HG02973 (cell line): ENCODE results near the gene COL16A1.

Experiments used
- ATAC-seq: cut with Tn5 transposase; IDR thresholded peaks from one replicate; pipeline ENCODE4 v1.9.1; 2021; ENCODE audit warnings: moderate library complexity; ENCODE audit not compliant: unreplicated experiment

The COL16A1 gene

GRCh38 chr1:31667065-31667785 is 36.6 kb downstream of the COL16A1 start:
- no peak for ATAC-seq

- no peak for ATAC-seq
Observed at GRCh38 chr1:31666263-31666963, 37.4 kb downstream of the COL16A1 start.

GRCh38 chr1:31665234-31665878 is 38.5 kb downstream of the COL16A1 start:
- ATAC-seq, result no peak

- no peak for ATAC-seq
Observed at GRCh38 chr1:31664528-31664927, 39.3 kb downstream of the COL16A1 start.

GRCh38 chr1:31663622-31664452 is 40.0 kb downstream of the COL16A1 start:
- ATAC-seq, result no peak

GRCh38 chr1:31662463-31662862 is 41.4 kb downstream of the COL16A1 start:
- ATAC-seq, result no peak

GRCh38 chr1:31661856-31662255 is 42.0 kb downstream of the COL16A1 start:
- no peak for ATAC-seq

- ATAC-seq, result no peak
Observed at GRCh38 chr1:31660871-31661455, 42.9 kb downstream of the COL16A1 start.

- no peak for ATAC-seq
Observed at GRCh38 chr1:31659889-31660288, 43.9 kb downstream of the COL16A1 start.

GRCh38 chr1:31658721-31659120 is 45.1 kb downstream of the COL16A1 start:
- no peak for ATAC-seq

GRCh38 chr1:31657972-31658510 is 45.8 kb downstream of the COL16A1 start:
- no peak for ATAC-seq

GRCh38 chr1:31657020-31657804 is 46.6 kb downstream of the COL16A1 start:
- no peak for ATAC-seq

GRCh38 chr1:31655756-31656155 is 48.1 kb downstream of the COL16A1 start:
- no peak for ATAC-seq

GRCh38 chr1:31655104-31655503 is 48.7 kb downstream of the COL16A1 start:
- no peak for ATAC-seq

- ATAC-seq, result no peak
Observed at GRCh38 chr1:31654474-31654776, 49.4 kb downstream of the COL16A1 start.

- no peak for ATAC-seq
Observed at GRCh38 chr1:31653717-31654473, 49.9 kb downstream of the COL16A1 start.

GRCh38 chr1:31652891-31653499 is 50.8 kb downstream of the COL16A1 start:
- no peak for ATAC-seq

GRCh38 chr1:31651766-31652165 is 52.1 kb downstream of the COL16A1 start:
- no peak for ATAC-seq

- ATAC-seq, result no peak
Observed at GRCh38 chr1:31651089-31651420, 52.8 kb downstream of the COL16A1 start.
